ENCODE data around the gene LRRC42.
A peak's percentile ranks its signal among the peaks of the same experiment; 100 is the strongest.

The LRRC42 gene

DNA sequence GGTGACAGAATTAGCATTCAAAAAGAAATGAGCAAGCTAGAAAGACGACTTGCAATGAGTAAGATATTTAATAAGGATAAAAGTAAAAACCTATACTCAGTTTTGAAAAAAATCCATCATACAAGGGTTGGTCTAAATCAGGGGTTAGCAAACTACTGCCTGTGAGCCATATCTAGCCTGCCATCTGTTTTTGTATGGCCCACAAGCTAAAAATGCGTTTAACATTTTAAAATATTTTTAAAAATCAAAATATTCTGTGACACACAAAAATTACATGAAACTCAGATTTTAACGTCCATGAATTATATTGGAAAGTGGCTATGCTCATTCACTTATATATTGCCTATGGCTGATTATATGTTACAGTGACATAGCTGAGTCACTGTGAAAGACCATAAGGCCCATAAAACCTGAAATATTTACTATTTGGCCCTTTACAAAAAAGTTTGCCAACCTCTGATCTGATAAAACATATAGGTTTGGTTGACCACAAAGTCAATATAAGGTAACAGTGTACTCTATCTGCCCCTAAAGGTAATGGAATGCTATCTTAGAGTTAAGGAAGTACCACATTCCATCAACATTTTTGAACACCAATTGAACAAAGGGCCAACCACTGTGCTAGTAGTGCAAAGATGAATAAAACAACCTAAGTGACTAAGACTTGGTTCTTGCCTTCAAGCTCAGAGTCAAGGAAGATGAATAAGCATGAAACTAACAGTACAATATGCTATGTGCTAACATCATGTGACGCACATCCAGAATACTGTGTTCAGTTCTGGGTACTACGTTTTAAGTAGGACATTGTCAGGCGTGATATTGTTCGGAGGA is 3.8 kb upstream of the LRRC42 start:
- DNase-seq, result no peak

- DNase-seq, result no peak
Measured at GRCh38 chr1:53943090-53943489, 3.1 kb upstream of the LRRC42 start.

- DNase-seq, result no peak
Measured at GRCh38 chr1:53943490-53944043, 2.6 kb upstream of the LRRC42 start.

- no peak for DNase-seq
Measured at GRCh38 chr1:53944469-53945182, 1.5 kb upstream of the LRRC42 start.

DNA sequence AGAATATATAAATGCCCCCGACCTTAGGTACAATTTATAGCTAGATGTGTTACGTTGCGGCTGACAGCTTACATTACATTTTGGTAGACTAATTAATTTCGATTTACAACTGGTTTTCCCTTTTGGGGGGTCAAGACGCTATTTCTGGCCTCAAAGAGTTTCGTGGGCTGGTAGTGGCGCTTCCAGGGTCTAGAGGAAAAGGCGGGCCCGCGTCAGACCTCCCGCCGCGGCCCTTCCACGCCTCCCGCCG is 1.0 kb upstream of the LRRC42 start:
- DNase-seq, result no peak

DNA sequence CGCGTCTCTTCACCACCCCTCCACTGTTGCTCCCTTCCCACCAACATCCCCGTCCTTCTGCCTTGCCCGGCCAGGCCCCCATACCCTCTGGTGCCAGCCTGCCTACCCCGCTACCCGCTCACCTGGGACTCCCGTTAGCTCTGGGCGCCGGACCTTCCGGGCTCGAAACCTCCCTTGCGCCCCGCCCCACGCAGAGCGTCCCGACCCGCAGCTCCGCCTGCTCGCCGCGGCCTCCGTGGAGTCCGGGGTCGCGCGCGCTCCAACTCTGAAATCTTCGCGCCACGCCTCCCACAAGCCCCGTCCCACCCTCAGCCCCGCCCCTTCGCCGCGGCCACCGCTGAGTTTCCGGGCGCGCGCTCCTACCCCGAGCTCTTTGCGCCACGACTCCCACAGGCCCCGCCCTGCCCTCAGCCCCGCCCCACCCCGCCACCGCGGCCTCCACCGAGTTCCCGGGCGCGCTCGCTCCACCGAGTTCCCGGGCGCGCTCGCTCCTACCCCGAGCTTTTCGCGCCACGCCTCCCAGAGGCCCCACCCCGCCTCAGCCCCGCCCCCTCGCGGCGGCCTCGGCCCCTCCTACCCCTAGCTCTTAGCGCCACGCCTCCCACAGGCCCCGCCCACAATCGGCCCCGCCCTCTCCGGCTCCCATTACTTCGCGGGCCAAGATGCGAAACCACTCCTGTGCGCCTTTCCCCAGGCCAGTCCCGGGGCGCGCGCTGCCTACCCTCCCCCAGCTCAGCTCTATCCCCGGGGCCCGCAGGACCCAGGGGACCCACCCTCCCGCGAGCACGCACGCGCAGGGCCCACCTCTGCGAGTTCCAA is 508 bp upstream of the LRRC42 start, which contains the start of gene IFT25:
TSS of gene IFT25 (minus strand) at position 267 of the 819 bp plus-strand sequence. CDS start 5,617 bp downstream, outside the sequence.
- peak; percentile 86 for DNase-seq

DNA sequence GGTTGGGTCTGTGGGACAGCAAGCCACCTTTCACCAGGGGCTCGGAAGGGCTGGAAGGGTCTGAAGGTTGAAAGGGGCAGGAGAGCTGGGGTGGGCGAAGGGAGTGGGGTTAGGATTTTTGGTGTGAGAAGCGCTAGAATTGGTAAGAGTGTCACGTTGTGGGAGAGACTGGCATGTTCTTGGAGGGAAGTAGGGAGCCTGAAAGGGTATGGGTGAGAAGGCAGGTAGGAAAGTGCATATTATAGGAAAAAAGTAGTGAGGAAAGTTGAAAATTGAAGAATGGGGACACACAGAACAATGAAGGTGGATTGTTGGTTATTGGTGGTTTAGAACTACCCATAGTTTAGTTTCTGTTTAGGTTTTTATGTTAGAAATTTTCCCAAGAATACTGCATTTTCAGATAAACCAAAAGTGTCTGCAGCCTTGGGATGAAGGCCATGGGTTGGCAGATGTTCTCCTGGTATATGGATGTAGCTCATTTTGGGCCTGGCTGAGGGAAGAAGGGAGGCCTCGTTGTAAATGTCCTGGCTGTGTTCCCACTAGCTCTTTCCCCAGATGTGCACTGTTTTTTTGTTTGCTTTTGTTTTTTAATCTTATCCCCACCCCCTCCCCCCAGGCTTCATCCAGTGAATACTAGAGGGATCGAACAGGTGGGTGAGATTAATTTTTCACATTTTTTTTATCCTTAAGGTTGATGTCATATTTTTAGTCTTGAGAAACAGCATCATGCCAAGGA is 1.2 kb downstream of the LRRC42 start:
- DNase-seq, result no peak

DNA sequence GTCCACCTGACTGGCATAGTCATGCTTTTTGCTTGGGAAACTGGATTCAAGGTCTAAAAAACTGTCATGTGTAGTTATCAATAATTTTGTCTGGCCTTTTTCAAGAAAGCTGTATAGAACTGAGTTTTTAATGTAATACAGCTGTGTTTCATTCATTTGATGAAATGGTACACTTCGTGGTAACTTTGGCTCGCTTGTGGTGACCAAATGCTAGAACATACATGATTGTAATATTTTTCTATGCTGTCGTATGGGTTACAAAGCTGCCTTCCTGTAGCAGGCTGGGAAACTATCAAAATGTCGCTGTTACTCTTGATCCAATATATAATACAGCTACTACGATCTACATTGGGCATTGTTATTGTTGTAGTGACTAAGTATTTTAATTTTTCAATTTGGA is 2.1 kb downstream of the LRRC42 start:
- DNase-seq, result no peak

DNA sequence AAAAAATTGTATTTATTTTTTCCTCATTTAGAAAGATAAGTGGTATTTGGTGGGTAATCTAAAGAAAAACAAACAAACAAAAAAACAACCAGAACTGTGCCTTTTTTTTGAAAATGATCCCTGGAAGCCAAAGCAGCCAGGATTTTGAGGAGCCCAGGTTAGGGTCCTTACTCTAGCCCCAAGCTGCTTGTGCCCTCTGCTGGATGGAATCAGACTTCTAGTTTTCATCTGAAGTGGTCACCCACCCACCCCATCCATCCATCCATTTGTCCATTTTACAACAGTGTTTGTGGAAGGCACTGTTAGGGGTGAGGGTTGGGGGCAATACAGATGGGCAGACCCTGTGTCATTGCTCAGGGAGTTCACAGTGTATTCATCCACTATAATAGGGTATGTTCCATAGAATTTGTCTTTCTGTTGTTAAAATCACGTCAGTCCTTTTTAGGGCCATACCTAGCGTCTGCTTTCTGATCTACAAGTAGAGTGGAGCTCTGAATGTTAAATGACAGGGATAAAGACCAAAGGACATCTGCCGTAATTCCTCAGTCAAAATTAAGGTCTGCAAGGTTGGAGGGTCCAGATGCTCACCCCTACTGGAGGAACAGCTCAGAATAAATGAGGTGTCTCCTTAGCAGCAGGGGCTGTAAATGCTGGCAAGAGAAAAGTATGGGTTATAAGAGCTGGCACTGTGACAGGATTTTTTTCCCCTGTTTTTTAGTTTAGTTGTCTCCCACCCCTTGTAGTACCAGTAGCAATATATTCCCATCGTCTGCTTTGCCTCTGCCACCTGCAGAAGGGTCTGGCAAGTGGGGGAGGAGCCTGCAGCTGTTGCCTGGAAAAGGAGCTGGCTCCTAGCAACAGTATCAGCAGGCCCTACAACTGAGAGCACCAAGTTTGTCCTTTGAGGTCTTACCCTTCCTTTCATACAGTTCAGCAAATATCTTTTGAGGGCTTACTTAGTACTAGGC is 3.2 kb downstream of the LRRC42 start:
- no peak for DNase-seq

DNA sequence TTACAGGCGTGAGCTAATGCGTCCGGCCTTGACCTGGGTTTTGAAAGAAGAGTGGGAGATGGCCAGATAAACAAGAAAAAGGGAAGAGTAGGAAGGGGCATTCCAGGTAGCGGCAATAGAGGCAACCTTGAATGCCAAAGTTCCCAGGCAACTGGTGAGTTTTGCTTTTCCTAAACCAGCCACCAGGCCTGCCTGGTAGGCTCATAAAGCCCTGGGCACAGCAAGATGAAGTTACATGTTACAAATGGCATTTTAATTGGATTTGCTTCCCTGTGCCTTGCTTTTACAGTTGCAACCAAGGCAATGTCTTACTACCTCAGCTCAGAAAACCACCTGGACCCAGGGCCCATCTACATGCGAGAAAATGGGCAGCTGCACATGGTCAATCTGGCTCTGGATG is 5.5 kb downstream of the LRRC42 start:
- DNase-seq, result no peak

DNA sequence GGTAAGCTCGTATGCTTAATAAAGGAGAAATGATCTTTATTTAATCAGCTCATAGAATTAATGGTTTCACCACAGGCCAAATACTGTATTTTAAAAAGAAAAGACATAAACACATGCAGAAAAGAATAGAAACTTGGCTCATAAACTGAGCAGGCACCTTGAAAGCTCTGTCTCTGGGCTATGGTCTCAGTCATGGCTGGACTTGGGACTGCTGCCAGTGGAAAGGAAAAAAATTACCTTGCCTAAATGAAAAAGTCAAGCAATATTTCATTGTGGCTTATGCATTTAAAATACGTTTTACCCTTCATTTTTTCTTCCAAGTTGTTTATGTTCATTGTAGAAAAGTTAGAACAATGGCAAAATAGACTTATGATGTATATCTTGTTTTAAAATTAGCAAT is 8.0 kb downstream of the LRRC42 start:
- DNase-seq, result no peak

- peak; percentile 88 for DNase-seq
Measured at GRCh38 chr1:53956308-53957168, 10.4 kb downstream of the LRRC42 start.

- DNase-seq, result peak; percentile 64
Measured at GRCh38 chr1:53957194-53957818, 11.2 kb downstream of the LRRC42 start.

DNA sequence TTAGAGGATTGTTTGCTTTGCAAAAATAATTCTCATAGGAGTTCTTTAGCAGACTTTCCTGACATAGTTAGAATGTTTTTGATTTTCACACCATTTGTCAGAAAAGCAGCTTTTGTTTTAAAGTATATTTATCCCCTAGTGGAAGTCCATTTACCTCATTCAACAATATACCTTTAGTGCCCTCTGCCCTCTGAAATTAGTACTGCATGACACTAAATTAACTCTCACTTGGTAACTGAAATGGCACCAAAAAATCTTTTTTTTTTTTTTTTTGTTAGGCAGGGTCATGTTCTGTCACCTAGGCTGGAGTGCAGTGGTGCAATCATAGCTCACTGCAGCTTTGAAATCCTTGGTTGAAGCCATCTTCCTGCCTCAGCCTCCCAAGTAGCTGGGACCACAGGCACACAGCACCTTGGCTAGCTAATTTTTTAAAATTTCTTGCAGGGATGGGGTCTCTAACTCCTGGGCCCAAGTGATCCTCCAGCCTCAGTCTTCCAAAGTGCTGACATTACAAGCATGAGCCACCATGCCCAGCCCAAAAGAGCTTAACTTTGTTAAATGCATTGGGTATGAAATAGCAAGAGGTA is 13.6 kb downstream of the LRRC42 start:
- DNase-seq, result no peak

GRCh38 chr1:53962395-53962794 is 16.2 kb downstream of the LRRC42 start:
- no peak for DNase-seq

GRCh38 chr1:53963460-53963859 is 17.3 kb downstream of the LRRC42 start:
- no peak for DNase-seq

GRCh38 chr1:53964109-53964508 is 18.0 kb downstream of the LRRC42 start:
- DNase-seq, result no peak

GRCh38 chr1:53966794-53967193 is 20.6 kb downstream of the LRRC42 start:
- DNase-seq, result no peak

GRCh38 chr1:53967409-53968124 is 21.4 kb downstream of the LRRC42 start:
- DNase-seq, result no peak
